ENCODE measurements around the gene MUC16. TPM values are rescaled to one million over a fixed set of nuclear protein-coding genes. Genes with fewer than 3 reads are reported as not detected.
"Not testable (repeated sequence)": the region's sequence is repeated elsewhere in the genome, so short reads cannot be mapped to it uniquely, and the experiment has no call there.

The MUC16 gene
- total RNA-seq, 1 experiment from 2014 or later: 0.17 TPM

DNA sequence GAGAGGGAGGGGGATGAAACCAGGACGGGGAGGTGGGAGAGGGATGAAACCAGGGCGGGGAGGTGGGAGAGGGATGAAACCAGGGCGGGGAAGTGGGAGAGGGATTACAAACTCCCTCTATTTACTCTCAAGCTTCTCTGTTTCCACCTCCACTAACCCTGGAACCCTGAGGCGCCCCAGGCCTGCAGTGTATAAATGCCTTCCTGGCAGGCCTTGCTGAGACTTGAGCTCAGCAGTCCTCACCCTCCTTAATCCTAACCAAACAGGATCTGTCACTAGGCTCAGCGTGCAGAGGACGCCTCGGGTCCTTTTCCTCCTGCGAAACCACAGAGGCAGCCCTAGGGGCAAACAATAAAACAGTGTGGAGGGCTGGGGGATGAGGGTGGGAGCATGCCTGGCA lies 44.6 kb upstream of the MUC16 start:
- no peaks in the 10 kb centered on the region for H3K36me3 Mint-ChIP-seq (ENCODE audit: insufficient read depth, unreplicated experiment)
- peak overlapping the region; percentile 83 for H3K27ac Mint-ChIP-seq (ENCODE audit: unreplicated experiment)
- intact Hi-C loops (cut with micrococcal nuclease; ENCODE audit: unreplicated experiment): no loop called here
- peak; percentile 24 for DNase-seq
- TF ChIP-seq, protein P1, sequence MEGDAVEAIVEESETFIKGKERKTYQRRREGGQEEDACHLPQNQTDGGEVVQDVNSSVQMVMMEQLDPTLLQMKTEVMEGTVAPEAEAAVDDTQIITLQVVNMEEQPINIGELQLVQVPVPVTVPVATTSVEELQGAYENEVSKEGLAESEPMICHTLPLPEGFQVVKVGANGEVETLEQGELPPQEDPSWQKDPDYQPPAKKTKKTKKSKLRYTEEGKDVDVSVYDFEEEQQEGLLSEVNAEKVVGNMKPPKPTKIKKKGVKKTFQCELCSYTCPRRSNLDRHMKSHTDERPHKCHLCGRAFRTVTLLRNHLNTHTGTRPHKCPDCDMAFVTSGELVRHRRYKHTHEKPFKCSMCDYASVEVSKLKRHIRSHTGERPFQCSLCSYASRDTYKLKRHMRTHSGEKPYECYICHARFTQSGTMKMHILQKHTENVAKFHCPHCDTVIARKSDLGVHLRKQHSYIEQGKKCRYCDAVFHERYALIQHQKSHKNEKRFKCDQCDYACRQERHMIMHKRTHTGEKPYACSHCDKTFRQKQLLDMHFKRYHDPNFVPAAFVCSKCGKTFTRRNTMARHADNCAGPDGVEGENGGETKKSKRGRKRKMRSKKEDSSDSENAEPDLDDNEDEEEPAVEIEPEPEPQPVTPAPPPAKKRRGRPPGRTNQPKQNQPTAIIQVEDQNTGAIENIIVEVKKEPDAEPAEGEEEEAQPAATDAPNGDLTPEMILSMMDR (IDR thresholded peaks at IDR 0.05; ENCODE audit: unreplicated experiment): no peak
- H3K9me3 Mint-ChIP-seq (ENCODE audit: low read depth, unreplicated experiment): no peaks in the 10 kb centered on the region
- CTCF ChIA-PET: interaction anchor here (0.7 to 1.8 kb wide), 3 partner anchors 21 to 229 kb away, joined by 3 to 11 read pairs (median 4); no protein-coding TSS in a partner anchor
- no TSS peak for BruUV-seq (replicated peaks)
- peaks cover 18% of the 10 kb centered on the region for H3K4me1 Mint-ChIP-seq (ENCODE audit: low read depth, unreplicated experiment)
- H3K27me3 Mint-ChIP-seq (ENCODE audit: unreplicated experiment): no peaks in the 10 kb centered on the region
- peak overlapping the region; percentile 37 for H3K4me3 Mint-ChIP-seq (ENCODE audit: low read depth, unreplicated experiment)

DNA sequence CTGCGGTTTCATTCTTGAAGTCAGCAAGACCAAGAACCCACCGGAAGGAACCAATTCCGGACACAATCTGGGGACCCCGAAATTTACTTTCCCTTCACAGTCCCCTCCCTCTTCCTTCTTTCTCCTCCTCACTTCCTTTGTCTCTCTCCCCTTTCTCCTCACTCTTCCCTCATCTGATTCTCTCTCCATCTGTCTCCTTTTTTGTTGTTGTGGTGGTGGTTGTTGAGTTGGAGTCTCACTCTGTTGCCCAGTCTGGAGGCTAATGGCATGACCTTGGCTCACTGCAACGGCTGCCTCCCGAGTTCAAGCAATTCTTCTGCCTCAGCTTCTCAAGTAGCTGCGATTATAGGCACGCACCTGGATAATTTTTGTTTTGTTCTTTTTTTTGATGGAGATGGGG lies 44.0 kb upstream of the MUC16 start:
- peak overlapping the region; percentile 83 for H3K27ac Mint-ChIP-seq (ENCODE audit: unreplicated experiment)
- intact Hi-C loops (cut with micrococcal nuclease; ENCODE audit: unreplicated experiment): no loop called here
- CTCF ChIA-PET: interaction anchor here (1.8 kb wide), 1 partner anchor 21 kb away, joined by 11 read pairs; no protein-coding TSS in a partner anchor

DNA sequence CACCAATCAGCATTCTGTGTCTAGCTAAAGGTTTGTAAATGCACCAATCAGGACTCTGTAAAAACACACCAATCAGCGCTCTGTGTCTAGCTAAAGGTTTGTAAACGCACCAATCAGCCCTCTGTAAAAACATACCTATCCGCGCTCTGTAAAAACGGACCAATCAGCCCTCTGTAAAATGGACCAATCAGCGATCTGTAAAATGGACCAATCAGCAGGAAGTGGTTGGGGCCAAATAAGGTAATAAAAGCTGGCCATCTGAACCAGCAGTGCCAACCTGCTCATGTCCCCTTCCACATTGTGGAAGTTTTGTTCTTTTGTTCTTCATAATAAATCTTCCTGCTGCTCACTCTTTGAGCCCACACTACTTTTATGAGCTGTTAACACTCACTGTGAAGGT lies 43.5 kb upstream of the MUC16 start:
- H3K27me3 Mint-ChIP-seq (ENCODE audit: unreplicated experiment); H3K4me3 Mint-ChIP-seq (ENCODE audit: low read depth, unreplicated experiment); H3K36me3 Mint-ChIP-seq (ENCODE audit: insufficient read depth, unreplicated experiment): not testable (repeated sequence)

More for the DNA sequence above, 44.0 kb upstream of the MUC16 start:
- no peak for DNase-seq
- no peaks in the 10 kb centered on the region for H3K36me3 Mint-ChIP-seq (ENCODE audit: insufficient read depth, unreplicated experiment)
- no peak overlapping the region for H3K4me3 Mint-ChIP-seq (ENCODE audit: low read depth, unreplicated experiment)
- no peaks in the 10 kb centered on the region for H3K9me3 Mint-ChIP-seq (ENCODE audit: low read depth, unreplicated experiment)
- peaks cover 18% of the 10 kb centered on the region for H3K4me1 Mint-ChIP-seq (ENCODE audit: low read depth, unreplicated experiment)
- no peaks in the 10 kb centered on the region for H3K27me3 Mint-ChIP-seq (ENCODE audit: unreplicated experiment)
- no TSS peak for BruUV-seq (replicated peaks)
- TF ChIP-seq, protein P1 (IDR thresholded peaks at IDR 0.05; ENCODE audit: unreplicated experiment): no peak

DNA sequence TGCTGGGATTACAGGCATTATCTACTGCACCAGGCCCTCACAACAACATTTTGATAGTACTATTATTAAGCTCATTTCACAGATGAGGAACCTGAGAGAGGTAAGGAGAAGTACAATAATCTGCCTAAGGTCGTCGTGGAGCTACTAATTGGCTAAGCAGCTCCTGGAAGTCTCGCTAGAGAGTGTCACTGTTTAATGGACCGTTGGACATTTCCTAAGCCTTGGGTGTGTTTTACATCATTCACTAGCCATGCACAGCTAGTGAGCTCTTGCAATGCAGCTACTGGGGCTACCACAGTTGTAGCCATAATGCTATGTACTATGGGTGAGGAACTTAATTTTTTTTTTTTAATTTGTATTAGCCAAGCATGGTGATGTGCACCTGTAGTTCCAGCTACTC lies 42.7 kb upstream of the MUC16 start:
- intact Hi-C loops (cut with micrococcal nuclease; ENCODE audit: unreplicated experiment): no loop called here
- no TSS peak for BruUV-seq (replicated peaks)
- Mint-ChIP-seq H3K9me3 (ENCODE audit: low read depth, unreplicated experiment) (no peaks in the 10 kb centered on the region), H3K27ac (ENCODE audit: unreplicated experiment) (no peak overlapping the region), H3K4me1 (ENCODE audit: low read depth, unreplicated experiment) (peaks cover 18% of the 10 kb centered on the region), H3K36me3 (ENCODE audit: insufficient read depth, unreplicated experiment) (no peaks in the 10 kb centered on the region), H3K4me3 (ENCODE audit: low read depth, unreplicated experiment) (no peak overlapping the region), H3K27me3 (ENCODE audit: unreplicated experiment) (no peaks in the 10 kb centered on the region)
- DNase-seq: no peak
- TF ChIP-seq, protein P1 (IDR thresholded peaks at IDR 0.05; ENCODE audit: unreplicated experiment): no peak
- CTCF ChIA-PET: no interaction called here

More for the DNA sequence above, 43.5 kb upstream of the MUC16 start:
- H3K27ac Mint-ChIP-seq (ENCODE audit: unreplicated experiment); CTCF ChIA-PET; H3K9me3 Mint-ChIP-seq (ENCODE audit: low read depth, unreplicated experiment); BruUV-seq (replicated peaks); DNase-seq; intact Hi-C loops (cut with micrococcal nuclease; ENCODE audit: unreplicated experiment): not testable (repeated sequence)
- H3K4me1 Mint-ChIP-seq (ENCODE audit: low read depth, unreplicated experiment): peaks cover 18% of the 10 kb centered on the region

DNA sequence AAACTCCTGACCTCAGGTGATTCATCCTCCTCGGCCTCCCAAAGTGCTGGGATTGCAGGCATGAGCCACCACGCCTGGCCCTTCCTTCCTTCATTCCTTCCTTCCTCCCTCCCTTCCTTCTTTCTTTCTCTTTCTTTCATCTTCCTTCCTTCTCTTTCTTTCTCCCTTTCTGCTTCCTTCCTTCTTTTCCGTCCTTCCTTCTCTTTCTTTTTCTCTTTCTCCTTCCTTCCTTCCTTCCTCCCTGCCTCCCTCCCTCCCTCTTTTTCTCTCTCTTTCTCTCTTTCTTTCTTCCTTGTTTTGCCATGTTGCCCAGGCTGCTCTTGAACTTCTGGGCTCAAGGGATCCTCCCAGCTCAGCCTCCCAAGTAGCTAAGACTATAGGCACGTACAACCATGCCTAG lies 36.5 kb upstream of the MUC16 start:
- H3K9me3 Mint-ChIP-seq (ENCODE audit: low read depth, unreplicated experiment): no peaks in the 10 kb centered on the region
- TF ChIP-seq, protein P1 (IDR thresholded peaks at IDR 0.05; ENCODE audit: unreplicated experiment): no peak
- CTCF ChIA-PET: no interaction called here
- H3K4me3 Mint-ChIP-seq (ENCODE audit: low read depth, unreplicated experiment): no peak overlapping the region
- intact Hi-C loops (cut with micrococcal nuclease; ENCODE audit: unreplicated experiment): no loop called here
- H3K27ac Mint-ChIP-seq (ENCODE audit: unreplicated experiment): no peak overlapping the region
- no peaks in the 10 kb centered on the region for H3K36me3 Mint-ChIP-seq (ENCODE audit: insufficient read depth, unreplicated experiment)
- peaks cover 24% of the 10 kb centered on the region for H3K4me1 Mint-ChIP-seq (ENCODE audit: low read depth, unreplicated experiment)
- BruUV-seq (replicated peaks): no TSS peak
- no peak for DNase-seq
- H3K27me3 Mint-ChIP-seq (ENCODE audit: unreplicated experiment): no peaks in the 10 kb centered on the region
